GM21737 (cell line): ENCODE data around the gene CAMSAP3.

Source experiments
- ATAC-seq: cut with Tn5 transposase; IDR thresholded peaks from one replicate; pipeline ENCODE4 v1.9.1; 2021; ENCODE audit warnings: mild to moderate bottlenecking, moderate library complexity; ENCODE audit not compliant: unreplicated experiment

Gene CAMSAP3

GRCh38 chr19:7611541-7612279 is 16.0 kb downstream of the CAMSAP3 start:
- no peak for ATAC-seq

DNA sequence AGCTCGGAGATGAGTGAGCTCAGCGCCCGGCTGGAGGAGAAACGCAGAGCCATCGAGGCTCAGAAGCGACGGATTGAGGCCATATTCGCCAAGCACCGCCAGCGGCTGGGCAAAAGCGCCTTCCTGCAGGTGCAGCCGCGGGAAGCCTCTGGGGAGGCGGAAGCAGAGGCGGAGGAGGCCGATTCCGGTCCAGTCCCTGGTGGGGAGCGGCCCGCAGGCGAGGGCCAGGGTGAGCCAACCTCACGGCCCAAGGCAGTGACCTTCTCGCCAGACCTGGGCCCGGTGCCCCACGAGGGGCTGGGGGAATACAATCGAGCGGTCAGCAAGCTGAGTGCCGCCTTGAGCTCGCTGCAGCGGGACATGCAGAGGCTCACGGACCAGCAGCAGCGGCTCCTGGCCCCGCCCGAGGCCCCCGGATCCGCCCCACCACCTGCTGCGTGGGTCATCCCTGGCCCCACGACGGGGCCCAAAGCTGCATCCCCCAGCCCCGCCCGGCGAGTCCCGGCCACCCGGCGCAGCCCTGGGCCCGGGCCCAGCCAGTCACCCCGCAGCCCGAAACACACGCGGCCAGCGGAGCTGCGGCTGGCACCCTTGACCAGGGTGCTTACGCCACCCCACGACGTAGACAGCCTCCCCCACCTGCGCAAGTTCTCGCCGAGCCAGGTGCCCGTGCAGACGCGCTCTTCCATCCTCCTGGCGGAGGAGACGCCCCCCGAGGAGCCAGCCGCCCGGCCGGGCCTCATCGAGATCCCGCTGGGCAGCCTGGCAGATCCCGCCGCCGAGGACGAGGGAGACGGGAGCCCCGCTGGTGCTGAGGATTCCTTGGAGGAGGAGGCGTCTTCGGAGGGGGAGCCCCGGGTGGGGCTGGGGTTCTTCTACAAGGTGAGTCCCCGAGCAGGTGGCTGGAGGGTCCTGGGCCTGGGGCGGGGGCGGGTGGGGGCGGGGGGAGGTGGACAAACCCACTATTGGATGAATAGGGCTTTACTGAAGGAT is 16.9 kb downstream of the CAMSAP3 start:
- no peak for ATAC-seq

DNA sequence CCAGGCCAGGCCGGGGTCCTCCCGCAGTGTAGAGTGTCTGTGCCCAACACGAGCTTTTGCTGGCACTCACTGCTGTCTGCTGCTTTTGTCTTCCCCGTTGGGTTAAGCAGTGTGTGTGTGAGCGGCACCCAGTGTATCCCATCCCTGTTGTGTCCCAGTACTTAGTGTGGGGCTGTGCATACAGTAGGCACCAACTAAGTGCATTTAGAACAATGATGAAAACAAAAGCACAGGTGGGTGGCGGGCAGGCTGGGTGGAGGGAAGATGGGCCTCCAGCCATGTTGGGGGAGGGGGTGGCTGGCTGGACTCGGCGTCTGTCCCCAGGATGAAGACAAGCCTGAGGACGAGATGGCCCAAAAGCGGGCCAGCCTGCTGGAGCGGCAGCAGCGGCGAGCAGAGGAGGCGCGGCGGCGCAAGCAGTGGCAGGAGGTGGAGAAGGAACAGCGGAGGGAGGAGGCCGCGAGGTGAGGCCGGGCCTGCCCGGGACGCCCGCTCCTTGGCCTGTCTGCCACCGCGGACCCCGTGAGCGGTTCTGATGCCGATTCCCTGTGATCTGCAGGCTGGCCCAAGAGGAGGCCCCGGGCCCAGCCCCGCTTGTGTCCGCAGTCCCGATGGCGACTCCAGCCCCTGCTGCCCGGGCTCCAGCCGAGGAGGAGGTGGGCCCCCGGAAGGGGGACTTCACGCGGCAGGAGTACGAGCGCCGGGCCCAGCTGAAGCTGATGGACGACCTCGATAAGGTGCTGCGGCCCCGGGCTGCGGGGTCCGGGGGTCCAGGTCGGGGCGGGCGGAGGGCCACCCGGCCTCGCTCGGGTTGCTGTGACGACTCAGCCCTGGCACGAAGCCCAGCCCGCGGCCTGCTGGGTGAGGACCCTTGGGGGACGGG is 19.4 kb downstream of the CAMSAP3 start:
- no peak for ATAC-seq

DNA sequence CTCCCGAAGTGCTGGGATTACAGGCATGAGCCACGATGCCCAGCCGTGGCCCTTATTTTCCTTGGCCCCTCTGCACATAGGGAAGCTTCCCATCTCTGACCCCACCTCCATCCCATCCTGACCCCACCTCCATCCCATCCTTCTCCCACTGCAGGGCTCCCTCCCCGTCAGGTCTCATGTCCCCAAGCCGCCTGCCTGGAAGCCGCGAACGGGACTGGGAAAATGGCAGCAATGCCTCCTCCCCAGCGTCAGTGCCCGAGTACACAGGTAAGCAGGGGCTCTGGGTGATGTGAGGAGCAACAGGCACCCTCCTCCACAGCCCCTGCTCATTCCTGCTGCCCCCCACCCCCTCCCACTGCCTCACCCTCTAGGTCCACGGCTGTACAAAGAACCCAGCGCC is 21.5 kb downstream of the CAMSAP3 start:
- no peak for ATAC-seq

- ATAC-seq, result no peak
Observed at GRCh38 chr19:7617735-7618134, 22.1 kb downstream of the CAMSAP3 start.

- no peak for ATAC-seq
Observed at GRCh38 chr19:7618348-7618747, 22.7 kb downstream of the CAMSAP3 start.

DNA sequence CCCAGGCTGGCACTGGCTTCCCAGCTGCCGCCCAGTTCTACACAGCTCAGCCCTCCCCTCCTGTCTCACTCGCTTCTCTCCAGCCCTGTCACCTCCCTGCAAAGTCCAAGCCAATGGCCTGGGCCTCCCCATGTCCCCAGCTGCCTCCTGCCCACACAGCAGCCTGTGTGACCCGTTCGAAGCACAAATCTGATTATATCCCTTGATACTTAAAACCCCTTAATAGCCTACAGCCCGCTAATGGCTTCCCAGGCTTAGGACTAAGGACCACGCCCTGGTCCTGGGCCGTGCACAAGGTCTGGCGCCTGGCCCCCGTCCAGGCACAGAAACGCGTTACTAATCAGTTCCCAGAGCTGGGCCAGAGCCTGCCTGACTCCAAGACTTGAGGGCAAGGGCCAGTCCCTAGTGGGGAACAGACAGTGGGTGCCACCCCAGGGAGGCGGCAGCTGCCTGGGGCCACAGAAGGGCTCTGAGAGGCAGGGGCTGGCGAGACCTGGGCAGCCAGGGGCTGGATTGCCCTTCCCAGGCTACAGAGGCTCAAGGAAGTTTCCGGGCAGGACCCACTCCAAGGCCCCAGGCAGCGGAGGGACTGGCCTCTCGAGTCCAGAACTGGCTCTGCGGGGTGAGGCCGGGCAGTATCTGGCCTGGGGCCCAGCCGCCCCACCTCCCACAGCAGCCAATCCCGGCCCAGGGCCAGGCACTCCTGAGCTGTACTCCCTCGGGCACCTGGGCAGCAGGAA is 23.3 kb downstream of the CAMSAP3 start:
- ATAC-seq, result no peak

DNA sequence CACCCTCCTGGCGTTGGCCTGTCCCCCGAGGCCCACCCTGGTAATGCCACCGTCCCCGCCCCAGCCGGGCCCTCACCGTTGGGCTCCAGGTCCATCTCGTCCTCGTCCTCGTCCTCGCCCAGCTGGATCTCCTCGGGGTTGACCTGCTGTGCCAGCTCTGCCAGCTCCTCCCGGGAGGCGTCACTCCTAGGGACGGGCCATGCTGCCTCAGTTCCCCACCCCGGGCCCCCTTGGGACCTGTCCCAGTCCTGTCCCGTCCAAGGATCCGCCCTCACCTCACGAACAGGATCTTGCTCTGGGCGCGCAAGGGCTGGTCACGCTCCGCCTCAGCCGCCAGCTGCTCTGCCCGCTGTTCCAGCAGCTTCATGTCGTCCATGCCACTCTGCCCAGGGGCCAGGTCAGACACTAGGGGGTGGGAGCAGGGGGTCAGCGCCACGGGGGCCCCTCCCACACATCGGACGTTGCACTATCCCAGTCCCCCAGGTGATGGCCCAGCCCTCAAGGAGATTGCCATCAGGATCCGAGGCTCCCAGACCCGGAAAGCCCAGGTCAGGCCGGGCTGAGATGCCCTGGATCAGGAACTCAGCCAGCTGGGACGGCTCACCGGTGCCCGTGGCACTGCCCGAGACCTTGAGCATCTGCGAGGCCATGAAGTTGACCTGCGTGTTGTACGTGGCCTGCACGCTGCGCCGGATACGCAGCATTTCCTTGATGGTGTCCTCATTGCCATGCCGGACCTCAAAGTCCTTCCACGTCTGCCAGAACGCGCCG is 24.2 kb downstream of the CAMSAP3 start:
- ATAC-seq, result no peak

GRCh38 chr19:7620442-7621412 is 25.1 kb downstream of the CAMSAP3 start:
- ATAC-seq, result no peak

DNA sequence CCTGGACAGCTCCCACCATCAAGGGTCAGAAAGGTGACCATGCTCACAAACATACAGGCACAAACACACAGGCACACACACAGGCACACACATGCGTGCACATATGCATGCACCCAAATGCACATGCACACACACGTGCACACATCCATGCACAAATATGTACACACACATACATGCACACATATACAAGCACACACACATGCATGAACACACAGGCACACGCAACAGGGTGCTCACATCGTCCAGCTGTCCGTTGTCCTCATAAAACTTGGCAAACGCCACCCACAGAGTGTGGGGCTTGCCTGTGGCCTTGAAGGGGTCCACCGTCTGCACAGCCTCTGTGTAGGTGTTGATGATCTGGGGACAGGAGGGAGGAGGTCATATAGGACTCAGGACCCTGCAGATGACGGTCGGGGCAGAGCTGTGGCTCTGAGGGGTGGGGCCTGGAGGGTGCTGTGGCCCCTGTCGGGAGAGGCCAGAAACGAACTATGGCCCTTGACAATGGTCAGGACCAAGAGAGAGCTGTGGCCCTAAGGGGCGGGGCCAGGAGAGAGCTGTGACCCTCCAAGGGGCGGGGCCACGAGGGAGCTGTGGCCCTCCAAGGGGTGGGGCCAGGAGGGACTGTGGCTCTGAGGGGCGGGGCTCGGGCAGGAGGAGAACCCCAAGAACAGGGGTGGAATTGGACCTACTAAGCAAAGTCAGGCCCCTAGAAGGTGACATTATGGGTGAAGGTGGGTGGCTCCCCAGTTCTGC is 27.4 kb downstream of the CAMSAP3 start:
- no peak for ATAC-seq

GRCh38 chr19:7623725-7624603 is 28.3 kb downstream of the CAMSAP3 start:
- ATAC-seq, result no peak

GRCh38 chr19:7624810-7625209 is 29.1 kb downstream of the CAMSAP3 start:
- ATAC-seq, result no peak

- no peak for ATAC-seq
Observed at GRCh38 chr19:7625763-7626372, 30.2 kb downstream of the CAMSAP3 start.

- no peak for ATAC-seq
Observed at GRCh38 chr19:7627166-7627565, 31.5 kb downstream of the CAMSAP3 start.

- ATAC-seq, result no peak
Observed at GRCh38 chr19:7628589-7629311, 33.1 kb downstream of the CAMSAP3 start.
